PC-3 (cell line): Measurements from ENCODE around the gene TMEM44. TPM values are rescaled to one million over a fixed set of nuclear protein-coding genes. Genes with fewer than 3 reads are reported as not detected.

Experiments
- ATAC-seq: fragments of 200-7000 bp; cut with Tn5 transposase; 2 replicates; pipeline ENCODE4 v1.9.1; 2020; ENCODE audit warnings: mild to moderate bottlenecking, moderate library complexity
- BruUV-seq: library from RNA; stranded (reverse); fragments of 400-500 nt; replicated peaks from 2 replicates; lab custom pipeline; 2021; lab: Mats Ljungman, UMichigan
- CTCF ChIA-PET: fragments of 300-600 bp; sonication (Branson Sonifier 250); formaldehyde crosslinking; loops from one replicate; lab custom pipeline; 2022; ENCODE audit warnings: antibody characterized with exemption; lab: Charles Lee
- POLR2A ChIA-PET: fragments of 300-600 bp; sonication (Branson Sonifier 250); formaldehyde crosslinking; loops from one replicate; lab custom pipeline; 2022; ENCODE audit warnings: antibody characterized with exemption; ENCODE audit not compliant: unreplicated experiment; lab: Charles Lee
- DNase-seq: peaks from one replicate; pipeline ENCODE4 v3.0.0-alpha.2; 2015
- H2AFZ ChIP-seq: fragments of 300-600 bp; sonication (generic); 2 replicates; pipeline ENCODE4 v1.6.0; 2016; ENCODE audit warnings: antibody characterized with exemption, low read length
- H3F3A ChIP-seq: fragments of 300-600 bp; sonication (generic); one replicate; pipeline ENCODE4 v1.6.0; 2017; ENCODE audit warnings: antibody characterized with exemption, low read length, control low read depth, mild to moderate bottlenecking; ENCODE audit not compliant: unreplicated experiment
- H3K27ac ChIP-seq: fragments of 300-600 bp; sonication (generic); 2 replicates; pipeline ENCODE4 v1.5.1; 2016; ENCODE audit warnings: mild to moderate bottlenecking, low read length
- H3K27me3 ChIP-seq: fragments of 300-600 bp; sonication (generic); 2 replicates; pipeline ENCODE4 v1.6.1; 2016; ENCODE audit warnings: low read length, mixed read lengths
- H3K36me3 ChIP-seq: fragments of 300-600 bp; sonication (generic); 2 replicates; pipeline ENCODE4 v1.6.1; 2016; ENCODE audit warnings: low read depth, mixed run types, low read length, mixed read lengths
- H3K4me1 ChIP-seq: fragments of 300-600 bp; sonication (generic); 2 replicates; pipeline ENCODE4 v1.5.1; 2016; ENCODE audit warnings: low read length; ENCODE audit not compliant: insufficient read depth
- H3K4me2 ChIP-seq: fragments of 300-600 bp; sonication (generic); 2 replicates; pipeline ENCODE4 v1.6.0; 2016; ENCODE audit warnings: low read length
- H3K4me3 ChIP-seq: fragments of 300-600 bp; sonication (generic); 2 replicates; pipeline ENCODE4 v1.5.1; 2016; ENCODE audit warnings: mild to moderate bottlenecking, low read length, mixed read lengths
- H3K79me2 ChIP-seq: fragments of 300-600 bp; sonication (generic); 2 replicates; pipeline ENCODE4 v1.6.1; 2017; ENCODE audit warnings: low read length, mixed read lengths
- H3K9ac ChIP-seq: fragments of 300-600 bp; sonication (generic); 2 replicates; pipeline ENCODE4 v1.6.0; 2016; ENCODE audit warnings: mild to moderate bottlenecking, low read length
- H3K9me2 ChIP-seq: fragments of 300-600 bp; sonication (generic); replicated peaks from 2 replicates; pipeline ENCODE4 v1.6.1; 2016; ENCODE audit warnings: mixed run types, low read length, mixed read lengths
- H3K9me3 ChIP-seq: fragments of 300-600 bp; sonication (generic); 2 replicates; pipeline ENCODE4 v1.6.1; 2016; ENCODE audit warnings: low read length, mixed read lengths
- H4K20me1 ChIP-seq: fragments of 300-600 bp; sonication (generic); 2 replicates; pipeline ENCODE4 v1.6.1; 2016; ENCODE audit warnings: low read length, mixed read lengths
- CTCF ChIP-seq: fragments of 300-600 bp; sonication (generic); conservative IDR thresholded peaks from 2 replicates; pipeline ENCODE4 v1.5.1; 2017; ENCODE audit warnings: antibody characterized with exemption, low read depth, mild to moderate bottlenecking, low read length
- EZH2 ChIP-seq: fragments of 300-600 bp; sonication (generic); IDR thresholded peaks from one replicate; pipeline ENCODE4 v1.6.1; 2017; ENCODE audit warnings: antibody characterized with exemption, mild to moderate bottlenecking, low read length; ENCODE audit not compliant: unreplicated experiment
- EZH2phosphoT487 ChIP-seq: fragments of 300-600 bp; sonication (generic); IDR thresholded peaks from 2 replicates; pipeline ENCODE4 v1.6.1; 2018; ENCODE audit warnings: mild to moderate bottlenecking, antibody characterized with exemption, low read length, borderline replicate concordance
- intact Hi-C: fragments of 100-400 bp; cut with micrococcal nuclease; formaldehyde crosslinking; loops from 2 replicates; pipeline ENCODE4 v1.9.0; 2023
- total RNA-seq: library from RNA; depleted of rRNA; stranded (reverse); fragments of >200 nt; gene quantifications from 2 replicates; pipeline ENCODE4 v1.2.3, GENCODE V29; 2014

Gene TMEM44
- total RNA-seq, 1 experiment from 2014 or later: 16.6 TPM

GRCh38 chr3:194647747-194648146, 14.5 kb upstream of the TMEM44 start:
- ChIA-PET CTCF (no interaction called here), POLR2A (interaction anchor here (0.6 to 0.7 kb wide), 2 partner anchors 24 to 141 kb away, joined by 4 to 16 read pairs; partner anchors contain the start of gene LSG1)
- H3K27me3 ChIP-seq: no peaks in the 10 kb centered on the region
- H3K4me3 ChIP-seq: no peak overlapping the region
- no TSS peak for BruUV-seq
- H3K9me3 ChIP-seq: no peaks in the 10 kb centered on the region
- no peak overlapping the region for H2AFZ ChIP-seq
- no peaks in the 10 kb centered on the region for H4K20me1 ChIP-seq
- H3K9ac ChIP-seq: no peak overlapping the region
- no peaks in the 10 kb centered on the region for H3K79me2 ChIP-seq
- no peaks in the 10 kb centered on the region for H3F3A ChIP-seq
- no peak for TF ChIP-seq EZH2phosphoT487
- no peak for TF ChIP-seq CTCF
- no peak for TF ChIP-seq EZH2
- intact Hi-C loops: no loop called here
- no peak for ATAC-seq
- DNase-seq: no peak
- no peaks in the 10 kb centered on the region for H3K9me2 ChIP-seq
- H3K4me1 ChIP-seq: no peaks in the 10 kb centered on the region
- H3K36me3 ChIP-seq: peaks cover 71% of the 10 kb centered on the region
- no peak overlapping the region for H3K4me2 ChIP-seq
- H3K27ac ChIP-seq: no peak overlapping the region

DNA sequence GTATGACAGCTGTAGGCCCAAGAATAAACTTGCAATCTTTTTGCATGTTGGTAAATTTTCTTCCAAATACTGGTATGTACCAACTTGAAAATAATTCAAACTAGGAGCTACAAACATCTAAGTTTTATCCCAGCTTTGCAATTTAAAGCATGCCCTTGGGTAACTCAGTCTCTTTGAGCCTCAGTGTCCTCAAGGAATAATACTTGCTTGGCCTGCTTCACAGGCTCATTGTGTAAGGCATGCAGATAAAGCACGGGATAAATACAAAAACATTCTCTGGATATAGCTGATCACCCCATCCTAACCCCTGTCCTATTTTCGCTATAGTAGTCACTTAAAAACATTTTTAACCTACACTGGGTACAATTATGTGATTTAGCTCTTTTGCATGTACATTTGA, 9.6 kb upstream of the TMEM44 start:
- H2AFZ ChIP-seq: no peak overlapping the region
- H3K36me3 ChIP-seq: peaks cover 59% of the 10 kb centered on the region
- no peaks in the 10 kb centered on the region for H3K9me3 ChIP-seq
- intact Hi-C loops: no loop called here
- POLR2A ChIA-PET: no interaction called here
- H4K20me1 ChIP-seq: no peaks in the 10 kb centered on the region
- no peak overlapping the region for H3K27ac ChIP-seq
- H3K9me2 ChIP-seq: no peaks in the 10 kb centered on the region
- H3K79me2 ChIP-seq: no peaks in the 10 kb centered on the region
- peaks cover 7% of the 10 kb centered on the region; the same call in 1 of the 2 replicates for H3K4me1 ChIP-seq
- H3K27me3 ChIP-seq: no peaks in the 10 kb centered on the region
- no peak overlapping the region for H3K4me2 ChIP-seq
- BruUV-seq: no TSS peak
- no peak overlapping the region for H3K9ac ChIP-seq
- H3F3A ChIP-seq: no peaks in the 10 kb centered on the region
- ATAC-seq (no peak), DNase-seq (no peak)
- no peak overlapping the region for H3K4me3 ChIP-seq
- CTCF ChIA-PET: no interaction called here
- TF ChIP-seq EZH2 (no peak), EZH2phosphoT487 (no peak), CTCF (no peak)

GRCh38 chr3:194640829-194641228, 7.6 kb upstream of the TMEM44 start:
- intact Hi-C loops: no loop called here
- Histone ChIP-seq H2AFZ (no peak overlapping the region), H3K27me3 (no peaks in the 10 kb centered on the region), H3K36me3 (peaks cover 46% of the 10 kb centered on the region), H3K79me2 (no peaks in the 10 kb centered on the region), H3K4me1 (peaks cover 7% of the 10 kb centered on the region; the same call in 1 of the 2 replicates), H3K27ac (no peak overlapping the region), H3K9ac (no peak overlapping the region), H3F3A (no peaks in the 10 kb centered on the region), H3K4me2 (no peak overlapping the region), H3K9me2 (no peaks in the 10 kb centered on the region), H3K9me3 (no peaks in the 10 kb centered on the region), H4K20me1 (no peaks in the 10 kb centered on the region), H3K4me3 (no peak overlapping the region)
- TF ChIP-seq CTCF (peak; percentile 49), EZH2phosphoT487 (no peak), EZH2 (no peak)
- POLR2A ChIA-PET: no interaction called here
- peak; percentile 32 for DNase-seq
- TSS peak; percentile 36 for BruUV-seq
- CTCF ChIA-PET: no interaction called here
- ATAC-seq: no peak; the same call in 1 of the 2 replicates
